22Rv1 (cell line): ENCODE results near the gene BRI3.

Experiments used
- H3K27ac ChIP-seq: fragments of 450-650 bp; 2 replicates; pipeline ENCODE4 v1.5.1; 2017
- CTCF ChIP-seq: fragments of 450-650 bp; IDR thresholded peaks from 2 replicates; pipeline ENCODE4 v1.5.1; 2017; ENCODE audit warnings: mild to moderate bottlenecking
- ZFX ChIP-seq: fragments of 450-650 bp; IDR thresholded peaks from 2 replicates; pipeline ENCODE4 v1.6.1; 2017; ENCODE audit warnings: antibody characterized with exemption, borderline replicate concordance

The BRI3 gene

GRCh38 chr7:98305951-98306535 lies 24.6 kb downstream of the BRI3 start:
- TF ChIP-seq CTCF (no peak), ZFX (no peak)
- no peak overlapping the region for H3K27ac ChIP-seq

- no peak overlapping the region for H3K27ac ChIP-seq
- no peak for TF ChIP-seq CTCF
- no peak for TF ChIP-seq ZFX
Measured at GRCh38 chr7:98307971-98308466, 26.5 kb downstream of the BRI3 start.

GRCh38 chr7:98309566-98309965 lies 28.1 kb downstream of the BRI3 start:
- H3K27ac ChIP-seq, result no peak overlapping the region
- TF ChIP-seq ZFX, result no peak
- no peak for TF ChIP-seq CTCF

GRCh38 chr7:98312201-98312600 lies 30.7 kb downstream of the BRI3 start:
- TF ChIP-seq CTCF (no peak), ZFX (no peak)
- H3K27ac ChIP-seq, result no peak overlapping the region

- TF ChIP-seq CTCF (no peak), ZFX (no peak)
- H3K27ac ChIP-seq, result no peak overlapping the region
Measured at GRCh38 chr7:98314469-98314868, 33.0 kb downstream of the BRI3 start.

GRCh38 chr7:98315318-98315993 lies 34.0 kb downstream of the BRI3 start:
- no peak for TF ChIP-seq ZFX
- no peak for TF ChIP-seq CTCF
- H3K27ac ChIP-seq, result 0 out of 2 replicates have a peak overlapping the region, but pooled peaks have one; percentile 28

GRCh38 chr7:98315994-98316527 lies 34.6 kb downstream of the BRI3 start:
- H3K27ac ChIP-seq, result 0 out of 2 replicates have a peak overlapping the region, but pooled peaks have one; percentile 28
